Immature natural killer cell (primary cell): ENCODE measurements around the gene KLF13. TPM values are rescaled to one million over a fixed set of nuclear protein-coding genes. Genes with fewer than 3 reads are reported as not detected.

Source experiments
- DNase-seq, 3 donors: peaks; one replicate each; pipeline ENCODE4 v3.0.0; 2022; ENCODE audit warnings: mixed read lengths in 1 of 3
- H3K27ac Mint-ChIP-seq, 6 donors: one replicate each; pipeline ENCODE4 v1.8.0; 2020; ENCODE audit warnings: mixed read lengths in 6 of 6, mild to moderate bottlenecking in 5 of 6, inconsistent platforms in 4 of 6, moderate library complexity in 3 of 6
- H3K27me3 Mint-ChIP-seq, 3 donors: one replicate each; pipeline ENCODE4 v1.8.0; 2020 to 2021; ENCODE audit warnings: low read depth in 3 of 3, mild to moderate bottlenecking in 3 of 3, mixed read lengths in 3 of 3, moderate library complexity in 3 of 3, inconsistent platforms in 1 of 3
- H3K36me3 Mint-ChIP-seq, 3 donors: one replicate each; pipeline ENCODE4 v1.8.0; 2020; ENCODE audit warnings: mixed read lengths in 3 of 3, inconsistent platforms in 2 of 3, mild to moderate bottlenecking in 2 of 3
- H3K4me1 Mint-ChIP-seq, 2 donors: one replicate each; pipeline ENCODE4 v1.8.0; 2020; ENCODE audit warnings: inconsistent platforms in 2 of 2, mild to moderate bottlenecking in 2 of 2, mixed read lengths in 2 of 2, moderate library complexity in 1 of 2
- H3K4me3 Mint-ChIP-seq, 5 donors: one replicate each; pipeline ENCODE4 v1.8.0; 2020; ENCODE audit warnings: mild to moderate bottlenecking in 5 of 5, mixed read lengths in 5 of 5, inconsistent platforms in 3 of 5, moderate library complexity in 3 of 5
- H3K9me3 Mint-ChIP-seq, 6 donors: one replicate each; pipeline ENCODE4 v1.8.0; 2020; ENCODE audit warnings: mild to moderate bottlenecking in 6 of 6, mixed read lengths in 6 of 6, inconsistent platforms in 4 of 6, moderate library complexity in 3 of 6
- polyA plus RNA-seq, 3 donors: library from polyadenylated mRNA; unstranded; fragments of 300-500 nt; fragmentation: Illumina TruSeq; gene quantifications; one replicate each; pipeline ENCODE4 v1.2.3, GENCODE V29; 2021

KLF13 gene
- polyA plus RNA-seq, 3 donors from 2014 or later, result 24.7 to 89.9 (median 47.2) TPM

GRCh38 chr15:31387479-31388118 is 61.0 kb downstream of the KLF13 start:
- H3K4me1 Mint-ChIP-seq, result peaks cover 76% of the 10 kb centered on the region in 2 donors
- H3K27me3 Mint-ChIP-seq, result peaks cover 20 to 31% (median 29%) of the 10 kb centered on the region in 3 donors
- H3K9me3 Mint-ChIP-seq, result no peaks in the 10 kb centered on the region
- peak; percentile 82 to 86 (median 83) for DNase-seq
- peak overlapping the region; percentile 93 to 99 (median 97) for H3K27ac Mint-ChIP-seq
- H3K4me3 Mint-ChIP-seq, result peak overlapping the region; percentile 86 to 96 (median 90)
- peaks cover 0 to 16% (median 8%) of the 10 kb centered on the region in 3 donors for H3K36me3 Mint-ChIP-seq

DNA sequence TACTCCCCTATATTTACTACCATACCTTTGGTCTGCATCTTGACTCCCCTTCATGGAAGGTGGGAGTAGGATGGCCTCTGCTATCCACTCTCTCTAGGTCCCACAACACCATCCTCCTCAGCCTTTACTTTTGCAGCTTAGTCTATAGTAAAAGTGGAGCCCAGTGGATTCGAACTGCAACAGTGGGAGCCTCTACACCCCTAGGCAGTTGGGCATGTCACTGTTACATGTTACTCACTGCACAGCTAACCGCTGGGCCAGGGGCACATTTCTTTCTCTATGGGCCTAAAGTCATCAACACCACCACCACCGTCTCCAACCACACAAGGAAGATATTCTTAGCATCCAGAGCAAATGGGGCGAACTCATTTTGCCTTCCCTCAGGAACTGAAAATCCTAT is 62.9 kb downstream of the KLF13 start:
- H3K4me3 Mint-ChIP-seq, result peak overlapping the region; percentile 77 to 96 (median 87)
- peaks cover 20 to 31% (median 25%) of the 10 kb centered on the region in 3 donors for H3K27me3 Mint-ChIP-seq
- H3K4me1 Mint-ChIP-seq, result peaks cover 74 to 75% of the 10 kb centered on the region in 2 donors
- DNase-seq, result peak; percentile 34 to 57 (median 53)
- H3K27ac Mint-ChIP-seq, result peak overlapping the region; percentile 93 to 99 (median 96)
- H3K36me3 Mint-ChIP-seq, result peaks cover 0 to 16% (median 8%) of the 10 kb centered on the region in 3 donors
- no peaks in the 10 kb centered on the region for H3K9me3 Mint-ChIP-seq

DNA sequence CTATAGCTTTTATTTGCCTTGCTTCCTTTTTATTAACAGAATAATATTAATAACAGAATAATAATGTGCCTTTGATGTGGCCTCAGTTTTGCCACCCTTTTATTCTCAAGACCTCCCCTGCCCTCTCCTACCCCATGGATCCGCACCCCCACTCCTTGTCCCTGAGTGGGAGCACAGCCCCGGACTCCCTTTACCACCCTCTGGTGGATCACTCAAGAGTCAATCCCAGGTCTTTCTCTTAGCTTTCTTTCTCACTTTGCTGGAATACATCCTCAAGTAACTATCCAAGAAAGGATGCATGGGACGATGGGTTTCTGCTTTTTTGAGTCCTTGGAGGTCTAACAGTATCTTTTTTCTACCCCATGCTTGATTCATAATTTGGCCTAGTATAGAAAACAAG is 63.4 kb downstream of the KLF13 start:
- Mint-ChIP-seq H3K4me3 (peak overlapping the region; percentile 77 to 96 (median 87)), H3K27ac (peak overlapping the region; percentile 91 to 99 (median 96)), H3K4me1 (peaks cover 74 to 75% of the 10 kb centered on the region in 2 donors), H3K9me3 (no peaks in the 10 kb centered on the region), H3K27me3 (peaks cover 20 to 31% (median 25%) of the 10 kb centered on the region in 3 donors), H3K36me3 (peaks cover 0 to 16% (median 8%) of the 10 kb centered on the region in 3 donors)
- DNase-seq, result no peak

DNA sequence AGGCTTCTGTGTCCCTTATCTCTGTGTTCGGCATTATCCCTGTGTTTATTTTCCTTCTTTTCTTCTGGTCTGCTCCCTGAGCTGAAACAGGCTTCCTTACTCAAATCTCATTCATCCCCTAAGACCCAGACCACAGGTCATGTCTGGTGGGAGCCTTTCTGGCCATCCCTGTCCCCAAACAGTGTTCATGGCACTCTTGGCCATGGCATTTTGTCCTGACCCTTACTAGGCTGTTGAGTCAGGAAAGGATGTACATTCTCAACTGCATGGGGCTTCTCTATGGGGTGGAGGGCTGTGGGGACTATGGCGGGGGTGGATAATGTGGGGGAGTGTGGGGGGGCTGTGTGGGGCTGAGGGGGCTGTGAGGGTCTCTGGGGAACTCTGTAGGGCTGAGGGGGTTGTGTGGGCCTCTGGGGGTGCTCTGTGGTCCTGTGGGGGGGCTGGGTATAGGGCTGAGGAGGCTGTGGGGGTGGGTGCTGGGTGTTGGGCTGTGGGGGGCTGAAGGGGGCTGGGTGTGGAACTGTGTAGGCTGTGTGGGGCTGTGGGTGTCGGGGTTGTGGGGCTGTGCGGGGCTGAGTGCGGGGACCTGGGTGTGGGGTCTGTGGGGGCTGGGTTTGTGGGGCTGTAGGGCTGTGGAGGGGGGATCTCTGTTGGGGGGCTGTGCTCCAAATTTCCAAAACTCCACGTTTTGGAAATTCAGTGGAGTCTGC is 64.3 kb downstream of the KLF13 start:
- H3K36me3 Mint-ChIP-seq, result peaks cover 0 to 13% (median 4%) of the 10 kb centered on the region in 3 donors
- peaks cover 66 to 73% of the 10 kb centered on the region in 2 donors for H3K4me1 Mint-ChIP-seq
- H3K4me3 Mint-ChIP-seq, result peak overlapping the region; percentile 77 to 96 (median 87)
- H3K27ac Mint-ChIP-seq, result peak overlapping the region; percentile 91 to 99 (median 96)
- peaks cover 15 to 26% (median 24%) of the 10 kb centered on the region in 3 donors for H3K27me3 Mint-ChIP-seq
- H3K9me3 Mint-ChIP-seq, result no peaks in the 10 kb centered on the region
- no peak for DNase-seq

- peaks cover 0 to 13% (median 4%) of the 10 kb centered on the region in 3 donors for H3K36me3 Mint-ChIP-seq
- DNase-seq, result peak; percentile 88 to 89 (median 89)
- H3K27me3 Mint-ChIP-seq, result peaks cover 15 to 24% (median 21%) of the 10 kb centered on the region in 3 donors
- H3K27ac Mint-ChIP-seq, result peak overlapping the region; percentile 96 to 100 (median 99)
- H3K9me3 Mint-ChIP-seq, result no peaks in the 10 kb centered on the region
- peaks cover 62 to 73% of the 10 kb centered on the region in 2 donors for H3K4me1 Mint-ChIP-seq
- H3K4me3 Mint-ChIP-seq, result peak overlapping the region; percentile 96 to 99 (median 97)
Measured at GRCh38 chr15:31391687-31392671, 65.3 kb downstream of the KLF13 start.

GRCh38 chr15:31392761-31393401 is 66.2 kb downstream of the KLF13 start:
- peaks cover 10 to 18% (median 15%) of the 10 kb centered on the region in 3 donors for H3K27me3 Mint-ChIP-seq
- peaks cover 0 to 9% (median 4%) of the 10 kb centered on the region in 3 donors for H3K36me3 Mint-ChIP-seq
- H3K4me3 Mint-ChIP-seq, result peak overlapping the region; percentile 94 to 99 (median 97)
- DNase-seq, result peak; percentile 27 to 37 (median 35)
- H3K4me1 Mint-ChIP-seq, result peaks cover 59 to 70% of the 10 kb centered on the region in 2 donors
- no peaks in the 10 kb centered on the region for H3K9me3 Mint-ChIP-seq
- peak overlapping the region; percentile 96 to 100 (median 99) for H3K27ac Mint-ChIP-seq

- H3K4me1 Mint-ChIP-seq, result peaks cover 61 to 73% of the 10 kb centered on the region in 2 donors
- peaks cover 0 to 5% (median 4%) of the 10 kb centered on the region in 3 donors for H3K36me3 Mint-ChIP-seq
Measured at GRCh38 chr15:31393444-31394091, 66.9 kb downstream of the KLF13 start.

DNA sequence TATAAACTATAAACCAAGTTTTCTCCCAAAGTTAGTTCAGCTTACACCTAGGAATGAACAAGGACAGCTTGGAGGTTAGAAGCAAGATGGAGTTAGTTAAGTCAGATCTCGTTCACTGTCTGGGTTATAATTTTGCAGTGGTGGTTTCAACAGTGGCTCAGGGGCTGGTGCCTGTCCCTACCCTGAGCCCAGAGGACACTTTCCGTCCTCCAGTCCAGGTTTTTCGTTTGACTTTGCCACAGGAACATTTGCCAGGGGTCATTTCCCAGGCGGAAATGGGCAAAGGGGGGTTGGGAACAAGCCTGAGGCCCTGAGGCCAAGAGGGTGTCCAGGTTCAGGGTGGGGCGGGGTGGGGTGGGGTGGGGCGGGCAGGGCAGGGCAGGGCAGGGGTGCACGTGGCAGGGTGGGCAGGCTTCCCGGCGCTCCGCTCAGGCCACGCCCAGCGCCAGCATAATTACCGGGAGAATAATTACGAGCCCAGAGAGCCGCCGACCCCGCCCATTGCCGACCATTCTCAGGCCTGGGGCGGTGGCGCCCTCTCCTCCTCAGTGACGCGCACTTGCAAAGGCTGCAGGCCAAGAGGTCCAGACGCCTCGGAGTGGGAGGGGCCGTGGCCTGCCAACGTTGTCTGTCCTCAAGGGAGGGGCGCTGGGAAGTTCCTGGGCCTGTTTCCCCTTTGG is 70.4 kb downstream of the KLF13 start:
- Mint-ChIP-seq H3K36me3 (no peaks in the 10 kb centered on the region), H3K9me3 (peaks cover 0 to 2% (median 0%) of the 10 kb centered on the region in 6 donors), H3K27me3 (peaks cover 3 to 5% (median 3%) of the 10 kb centered on the region in 3 donors), H3K4me1 (peaks cover 50 to 70% of the 10 kb centered on the region in 2 donors), H3K4me3 (peak overlapping the region in 1 of 5 donors; percentile 17), H3K27ac (peak overlapping the region in 2 of 6 donors; percentile 62 to 67)
- peak in 1 of 3 donors; percentile 33 for DNase-seq

More at GRCh38 chr15:31393444-31394091, 66.9 kb downstream of the KLF13 start:
- no peak for DNase-seq
- Mint-ChIP-seq H3K9me3 (no peaks in the 10 kb centered on the region), H3K27ac (peak overlapping the region; percentile 89 to 100 (median 94)), H3K27me3 (peaks cover 5 to 14% (median 11%) of the 10 kb centered on the region in 3 donors), H3K4me3 (peak overlapping the region; percentile 94 to 99 (median 97))

DNA sequence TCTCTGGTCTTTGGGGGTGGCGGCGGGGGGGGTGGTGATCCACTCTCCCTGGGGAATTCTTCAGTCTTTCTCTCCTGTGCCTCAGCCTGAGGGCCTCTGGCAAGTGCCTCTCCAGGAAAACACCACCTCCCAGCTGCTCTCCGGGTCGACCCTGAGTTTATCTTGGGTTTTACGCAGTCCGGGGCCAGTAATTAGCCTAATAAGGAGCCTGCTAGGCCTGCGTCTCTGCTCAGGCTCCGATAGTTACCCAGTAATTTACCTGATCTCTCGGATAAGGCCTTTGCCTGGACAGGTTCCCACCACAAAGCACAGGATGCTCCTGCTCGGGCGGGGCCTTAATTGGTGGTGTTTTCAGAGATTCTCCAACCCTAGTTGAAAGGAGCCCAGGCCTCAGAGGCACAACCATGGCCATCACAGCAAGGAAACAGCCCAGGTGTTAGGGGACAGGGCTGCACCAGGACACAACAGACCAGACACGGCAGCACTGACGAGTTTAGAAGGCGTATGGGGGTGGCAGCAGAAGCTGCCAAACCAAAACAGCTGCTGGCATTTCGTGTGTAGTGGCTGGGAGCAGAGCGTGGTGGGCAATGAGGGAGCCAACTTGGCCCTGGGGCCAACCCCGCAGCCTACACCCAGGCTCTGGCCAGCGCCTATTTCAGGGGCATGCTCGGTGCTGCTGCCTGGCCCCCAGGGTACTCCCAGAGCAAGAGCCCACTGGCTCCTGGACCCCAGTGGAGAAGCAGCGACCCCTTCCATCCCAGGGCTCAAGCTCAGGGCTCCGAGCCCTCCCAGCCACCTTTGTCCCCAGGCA is 71.4 kb downstream of the KLF13 start:
- H3K27ac Mint-ChIP-seq, result peak overlapping the region in 4 of 6 donors; percentile 19 to 62 (median 38)
- no peak for DNase-seq
- H3K4me1 Mint-ChIP-seq, result peaks cover 49 to 70% of the 10 kb centered on the region in 2 donors
- peaks cover 0 to 2% (median 0%) of the 10 kb centered on the region in 6 donors for H3K9me3 Mint-ChIP-seq
- H3K36me3 Mint-ChIP-seq, result peaks cover 0 to 2% (median 0%) of the 10 kb centered on the region in 3 donors
- H3K27me3 Mint-ChIP-seq, result peaks cover 0 to 4% (median 2%) of the 10 kb centered on the region in 3 donors
- peak overlapping the region in 2 of 5 donors; percentile 10 to 53 for H3K4me3 Mint-ChIP-seq

DNA sequence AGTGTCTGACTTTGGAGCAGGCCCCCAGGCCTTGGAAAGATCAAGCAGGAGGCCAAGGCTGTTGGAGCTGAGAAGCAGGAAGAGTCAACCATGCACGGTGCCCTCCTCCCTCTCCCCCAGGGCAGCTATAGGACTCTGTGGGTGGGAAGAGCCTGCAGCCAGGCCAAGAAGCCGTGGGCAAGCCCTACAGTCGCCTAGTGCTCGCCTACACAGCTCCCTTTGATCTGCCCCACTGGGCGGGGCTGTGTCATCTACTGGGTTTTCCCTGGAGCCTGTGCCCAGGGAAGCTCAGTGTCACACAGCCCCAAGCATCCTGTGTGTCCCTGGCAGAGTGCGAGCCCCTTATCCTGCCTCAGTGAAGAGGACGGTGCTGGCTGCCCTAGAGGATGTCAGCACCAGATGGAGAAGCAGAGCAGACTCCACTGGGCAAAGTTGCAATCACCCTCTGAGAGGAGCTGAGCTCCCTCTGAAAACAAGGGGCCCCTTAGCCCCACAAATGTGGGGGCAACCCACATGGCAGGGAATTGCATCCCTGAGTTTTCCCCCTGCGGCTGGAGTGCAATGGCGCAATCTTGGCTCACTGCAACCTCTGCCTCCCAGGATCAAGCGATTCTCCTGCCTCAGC is 72.2 kb downstream of the KLF13 start:
- H3K4me1 Mint-ChIP-seq, result peaks cover 44 to 64% of the 10 kb centered on the region in 2 donors
- peaks cover 0 to 8% (median 1%) of the 10 kb centered on the region in 3 donors for H3K36me3 Mint-ChIP-seq
- peak overlapping the region in 1 of 6 donors; percentile 34 for H3K27ac Mint-ChIP-seq
- peaks cover 2 to 3% (median 2%) of the 10 kb centered on the region in 3 donors for H3K27me3 Mint-ChIP-seq
- H3K9me3 Mint-ChIP-seq, result peaks cover 0 to 2% (median 0%) of the 10 kb centered on the region in 6 donors
- H3K4me3 Mint-ChIP-seq, result no peak overlapping the region
- no peak for DNase-seq
